Memory B cell (primary cell): ENCODE data around the gene TTC28.
"Not testable (repeated sequence)": the region's sequence is repeated elsewhere in the genome, so short reads cannot be mapped to it uniquely, and the experiment has no call there.

Source experiments
- ATAC-seq: fragments of 150-1000 bp; cut with Tn5 transposase; 2 replicates; pipeline ENCODE4 v1.10.0; 2021; ENCODE audit warnings: low read depth, mild to moderate bottlenecking, moderate library complexity
- DNase-seq, 2 donors: peaks; one replicate each; pipeline ENCODE4 v3.0.0; 2022; ENCODE audit warnings: low spot score in 2 of 2
- H3K27ac Mint-ChIP-seq: one replicate; pipeline ENCODE4 v1.8.0; 2022; ENCODE audit warnings: mild to moderate bottlenecking, moderate library complexity, mixed read lengths
- H3K27me3 Mint-ChIP-seq: one replicate; pipeline ENCODE4 v1.8.0; 2022; ENCODE audit warnings: mixed read lengths
- H3K36me3 Mint-ChIP-seq: one replicate; pipeline ENCODE4 v1.8.0; 2022; ENCODE audit warnings: mild to moderate bottlenecking, mixed read lengths
- H3K4me1 Mint-ChIP-seq: one replicate; pipeline ENCODE4 v1.8.0; 2022; ENCODE audit warnings: mixed read lengths
- H3K4me3 Mint-ChIP-seq: one replicate; pipeline ENCODE4 v1.8.0; 2022; ENCODE audit warnings: mild to moderate bottlenecking, moderate library complexity, mixed read lengths
- H3K9me3 Mint-ChIP-seq: one replicate; pipeline ENCODE4 v1.8.0; 2022; ENCODE audit warnings: mixed read lengths

TTC28 gene

DNA sequence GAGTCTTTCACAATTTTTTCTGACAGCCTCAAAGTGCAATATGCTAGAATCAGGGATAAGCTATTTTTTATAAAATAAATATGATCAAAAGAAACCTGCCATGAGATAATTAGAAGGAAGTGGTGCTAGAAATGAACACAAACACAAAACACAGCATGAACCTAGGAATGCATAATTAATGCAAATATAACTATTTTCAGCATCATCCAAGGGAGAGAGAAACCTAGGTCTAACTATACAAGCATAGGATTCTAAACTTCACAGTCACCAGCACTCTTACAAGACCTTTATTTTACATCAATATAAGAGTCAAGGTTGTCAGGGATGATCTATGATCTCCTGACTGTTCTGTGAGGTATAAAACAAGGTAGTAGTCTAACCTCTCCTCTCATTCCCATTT is 29.2 kb downstream of the TTC28 start:
- Mint-ChIP-seq H3K27me3 (peaks cover 11% of the 10 kb centered on the region), H3K4me1 (no peaks in the 10 kb centered on the region), H3K9me3 (peaks cover 2% of the 10 kb centered on the region), H3K27ac (no peak overlapping the region), H3K36me3 (peaks cover 1% of the 10 kb centered on the region), H3K4me3 (no peak overlapping the region)
- ATAC-seq (no peak), DNase-seq (no peak)

DNA sequence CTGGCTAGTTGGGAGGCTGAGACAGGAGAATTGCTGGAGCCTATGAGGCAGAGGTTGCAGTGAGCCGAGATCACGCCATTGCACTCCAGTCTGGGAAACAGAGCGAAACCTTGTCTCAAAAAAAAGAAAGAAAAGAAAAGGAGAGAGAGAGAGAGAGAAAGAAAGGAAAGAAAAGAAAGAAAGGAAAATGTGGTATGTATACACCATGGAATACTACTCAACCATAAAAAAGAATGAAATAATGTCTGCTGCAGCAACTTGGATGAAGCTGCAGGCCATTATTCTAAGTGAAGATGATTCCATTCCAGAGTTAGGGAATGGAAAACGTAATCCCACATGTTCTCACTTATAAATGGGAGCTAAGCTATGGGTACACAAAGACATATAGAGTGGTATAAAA is 30.8 kb downstream of the TTC28 start:
- Mint-ChIP-seq H3K4me1 (no peaks in the 10 kb centered on the region), H3K9me3 (no peaks in the 10 kb centered on the region), H3K27me3 (peaks cover 11% of the 10 kb centered on the region), H3K27ac (no peak overlapping the region), H3K4me3 (no peak overlapping the region), H3K36me3 (peaks cover 1% of the 10 kb centered on the region)
- ATAC-seq (no peak), DNase-seq (no peak)

DNA sequence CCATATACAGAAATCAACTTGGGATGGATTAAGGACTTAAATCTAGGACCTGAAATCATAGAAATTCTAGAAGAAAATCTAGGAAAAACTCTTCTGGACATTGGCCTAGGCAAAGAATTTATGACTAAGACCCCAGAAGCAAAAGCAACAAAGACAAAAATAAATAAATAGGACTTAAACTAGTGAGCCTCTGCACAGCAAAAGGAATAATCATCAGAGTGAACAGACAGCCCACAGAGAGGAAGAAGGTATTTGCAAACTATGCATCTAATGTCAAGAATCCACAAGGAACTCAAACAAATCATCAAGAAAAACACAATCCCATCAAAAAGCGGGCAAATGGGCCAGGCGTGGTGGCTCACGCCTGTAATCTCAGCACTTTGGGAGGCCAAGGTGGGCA is 32.4 kb downstream of the TTC28 start:
- ATAC-seq (no peak), DNase-seq (no peak)
- peaks cover 8% of the 10 kb centered on the region for H3K27me3 Mint-ChIP-seq
- no peaks in the 10 kb centered on the region for H3K4me1 Mint-ChIP-seq
- H3K9me3 Mint-ChIP-seq = no peaks in the 10 kb centered on the region
- H3K4me3 Mint-ChIP-seq = no peak overlapping the region
- no peaks in the 10 kb centered on the region for H3K36me3 Mint-ChIP-seq
- no peak overlapping the region for H3K27ac Mint-ChIP-seq

DNA sequence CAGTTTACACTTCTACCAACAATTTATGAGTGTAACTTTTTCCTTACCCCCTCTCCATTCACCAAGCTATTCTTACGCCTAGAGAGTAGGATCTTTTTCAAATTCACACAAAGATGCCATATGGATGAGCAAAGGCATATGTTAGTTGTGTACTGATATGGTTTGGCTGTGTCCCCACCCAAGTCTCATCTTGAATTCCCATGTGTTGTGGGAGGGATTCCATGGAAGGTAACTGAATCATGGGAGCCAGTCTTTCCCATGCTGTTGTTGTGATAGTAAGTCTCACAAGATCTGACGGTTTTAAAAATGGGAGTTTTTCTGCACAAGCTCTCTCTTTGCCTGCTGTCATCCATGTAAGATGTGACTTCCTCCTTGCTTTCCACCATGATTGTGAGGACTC is 40.3 kb downstream of the TTC28 start:
- Mint-ChIP-seq H3K9me3 (no peaks in the 10 kb centered on the region), H3K36me3 (no peaks in the 10 kb centered on the region), H3K27me3 (peaks cover 13% of the 10 kb centered on the region), H3K27ac (no peak overlapping the region), H3K4me1 (no peaks in the 10 kb centered on the region), H3K4me3 (no peak overlapping the region)
- DNase-seq = no peak
- no peak for ATAC-seq

DNA sequence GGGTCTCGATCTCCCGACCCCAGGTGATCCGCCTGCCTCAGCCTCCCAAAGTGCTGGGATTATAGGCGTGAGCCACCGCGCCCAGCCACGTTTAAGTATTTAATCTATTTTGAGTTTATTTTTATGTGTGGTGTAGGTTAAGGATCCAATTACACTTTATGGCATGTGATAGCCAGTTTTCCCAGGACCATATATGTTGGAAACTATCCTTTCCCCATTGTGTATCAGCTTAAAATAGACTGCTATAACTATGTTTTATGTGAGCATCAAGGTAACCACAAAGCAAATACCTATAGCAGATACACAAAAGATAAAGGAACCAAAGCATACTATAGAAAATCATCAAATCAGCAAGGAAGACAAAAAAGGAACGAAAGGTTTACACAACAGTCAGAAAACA is 42.4 kb downstream of the TTC28 start:
- Mint-ChIP-seq H3K36me3 (no peaks in the 10 kb centered on the region), H3K4me1 (no peaks in the 10 kb centered on the region), H3K27me3 (peaks cover 11% of the 10 kb centered on the region), H3K9me3 (no peaks in the 10 kb centered on the region), H3K27ac (no peak overlapping the region), H3K4me3 (no peak overlapping the region)
- DNase-seq = no peak
- no peak for ATAC-seq

DNA sequence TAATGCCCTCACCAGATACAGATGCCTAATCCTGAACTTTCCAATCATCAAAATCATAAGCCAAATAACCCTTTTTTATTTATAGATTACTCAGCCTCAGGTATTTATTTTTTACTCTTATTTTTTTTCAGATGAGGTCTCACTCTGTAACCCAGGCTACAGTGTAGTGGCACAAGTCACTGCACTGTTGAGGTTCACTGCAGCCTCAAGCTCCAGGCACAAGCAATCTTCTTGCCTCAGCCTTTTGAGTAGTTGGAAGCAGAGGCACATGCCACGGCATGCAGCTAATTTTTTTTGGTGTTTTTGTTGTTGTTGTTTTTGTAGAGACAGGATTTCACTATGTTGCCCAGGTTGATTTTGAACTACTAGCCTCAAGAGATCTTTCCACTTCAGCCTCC is 49.5 kb downstream of the TTC28 start:
- Mint-ChIP-seq H3K36me3 (no peaks in the 10 kb centered on the region), H3K4me3 (no peak overlapping the region), H3K4me1 (no peaks in the 10 kb centered on the region), H3K9me3 (no peaks in the 10 kb centered on the region), H3K27me3 (peaks cover 2% of the 10 kb centered on the region), H3K27ac (no peak overlapping the region)
- DNase-seq (no peak), ATAC-seq (no peak)

DNA sequence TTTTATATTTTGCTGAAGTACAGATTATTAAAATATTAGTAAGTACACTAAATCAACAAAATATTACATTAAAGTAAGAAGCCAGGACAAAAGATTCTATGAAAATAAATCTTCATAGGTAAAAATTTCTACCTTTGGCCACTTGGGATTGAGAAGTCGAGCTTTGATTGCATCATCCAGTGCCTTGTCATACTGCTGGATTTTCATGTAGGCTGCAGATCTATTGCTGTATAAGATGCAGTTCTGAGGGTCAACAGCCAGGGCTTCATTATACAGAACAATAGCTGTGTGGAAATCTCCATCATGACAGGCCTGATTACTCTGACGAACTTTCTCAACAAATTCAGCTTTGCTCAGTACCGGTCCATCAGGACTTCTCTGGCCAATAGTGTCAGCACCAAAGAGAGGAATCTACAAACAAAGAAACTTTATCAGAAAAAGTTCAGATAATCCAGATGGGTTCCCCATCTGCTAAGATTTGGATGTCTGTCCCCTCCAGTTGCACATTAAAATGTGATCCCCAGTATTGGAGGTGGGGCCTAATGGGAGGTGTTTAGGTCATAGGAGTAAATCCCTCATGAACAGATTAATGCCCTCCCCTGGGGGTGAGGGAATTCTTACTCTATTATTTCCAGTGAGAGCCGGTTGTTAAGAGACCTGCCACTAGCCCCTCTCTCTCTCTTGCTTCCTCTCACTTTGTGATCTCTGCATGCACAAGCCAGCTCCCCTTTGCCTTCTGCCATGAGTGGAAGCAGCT is 50.0 kb downstream of the TTC28 start:
- Mint-ChIP-seq H3K36me3 (no peaks in the 10 kb centered on the region), H3K27ac (no peak overlapping the region), H3K4me3 (no peak overlapping the region), H3K27me3 (peaks cover 2% of the 10 kb centered on the region), H3K9me3 (no peaks in the 10 kb centered on the region), H3K4me1 (no peaks in the 10 kb centered on the region)
- no peak for ATAC-seq
- DNase-seq = no peak

DNA sequence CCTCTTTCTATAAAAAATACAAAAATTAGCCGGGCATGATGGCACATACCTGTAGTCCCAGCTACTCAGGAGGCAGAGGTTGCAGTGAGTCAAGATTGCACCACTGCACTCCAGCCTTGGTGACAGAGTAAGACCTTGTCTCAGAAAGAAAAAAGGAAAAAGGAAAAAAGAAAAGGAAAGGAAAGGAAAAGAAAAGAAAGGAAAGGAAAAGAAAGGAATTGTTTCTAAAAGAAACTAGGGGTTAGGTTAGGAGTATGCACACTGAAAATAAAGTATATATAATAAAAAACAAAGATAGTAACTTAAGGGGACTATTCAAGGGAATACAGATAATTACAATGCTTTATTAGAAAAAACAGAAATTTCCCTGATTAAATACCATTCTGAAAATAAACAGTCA is 50.9 kb downstream of the TTC28 start:
- Mint-ChIP-seq H3K4me1 (no peaks in the 10 kb centered on the region), H3K4me3 (no peak overlapping the region), H3K27me3 (peaks cover 2% of the 10 kb centered on the region), H3K9me3 (no peaks in the 10 kb centered on the region), H3K27ac (no peak overlapping the region), H3K36me3 (no peaks in the 10 kb centered on the region)
- ATAC-seq = no peak
- no peak for DNase-seq

DNA sequence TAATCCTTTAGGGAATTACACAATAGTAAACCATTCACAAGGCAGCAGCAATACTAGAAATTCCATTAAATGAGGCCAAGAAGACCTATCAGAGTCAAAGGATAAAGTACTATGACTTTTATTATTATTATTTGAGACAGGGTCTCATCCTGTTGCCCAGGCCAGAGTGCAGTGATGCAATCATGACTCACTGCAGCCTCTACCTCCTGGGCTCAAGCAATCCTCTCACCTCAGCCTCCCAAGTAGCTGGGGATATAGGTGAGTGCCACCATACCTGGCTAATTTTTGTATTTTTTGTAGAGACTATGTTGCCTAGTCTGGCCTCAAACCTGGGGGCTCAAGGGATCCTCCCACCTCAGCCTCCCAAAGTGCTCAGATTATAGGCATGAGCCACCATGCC is 51.8 kb downstream of the TTC28 start:
- H3K4me1 Mint-ChIP-seq = no peaks in the 10 kb centered on the region
- no peak for ATAC-seq
- no peaks in the 10 kb centered on the region for H3K9me3 Mint-ChIP-seq
- H3K36me3 Mint-ChIP-seq = no peaks in the 10 kb centered on the region
- no peak overlapping the region for H3K4me3 Mint-ChIP-seq
- H3K27me3 Mint-ChIP-seq = peaks cover 2% of the 10 kb centered on the region
- H3K27ac Mint-ChIP-seq = no peak overlapping the region
- no peak for DNase-seq

DNA sequence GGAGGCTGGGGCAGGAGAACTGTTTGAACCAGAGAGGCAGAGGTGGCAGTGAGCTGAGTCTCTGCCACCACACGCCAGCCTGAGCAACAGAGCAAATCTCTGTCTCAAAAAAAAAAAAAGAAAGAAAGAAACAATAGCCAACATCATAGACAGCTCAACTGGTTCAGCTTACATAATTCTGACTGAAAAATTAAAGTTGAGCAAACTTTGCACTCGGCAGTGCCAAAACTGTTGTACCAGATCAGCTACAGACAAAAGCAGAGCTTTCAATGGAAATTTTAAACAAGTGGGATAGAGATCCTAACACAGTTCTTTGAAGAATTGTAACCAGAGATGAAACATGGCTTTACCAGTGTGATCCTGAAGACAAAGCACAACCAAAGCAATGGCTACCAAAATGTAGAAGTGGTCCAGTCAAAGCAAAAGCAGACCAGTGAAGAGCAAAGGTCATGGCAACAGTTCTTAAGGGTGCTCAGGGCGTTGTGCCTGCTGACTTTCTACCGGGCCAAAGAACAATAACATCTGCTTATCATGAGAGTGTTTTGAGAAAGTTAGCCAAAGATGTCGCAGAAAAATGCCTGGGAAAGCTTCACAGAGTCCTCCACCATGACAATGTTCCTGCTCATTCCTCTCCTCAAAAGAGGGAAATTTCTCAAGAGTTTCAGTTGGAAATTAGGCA is 59.3 kb downstream of the TTC28 start:
- peaks cover 6% of the 10 kb centered on the region for H3K27me3 Mint-ChIP-seq
- H3K4me3 Mint-ChIP-seq = no peak overlapping the region
- ATAC-seq = no peak
- DNase-seq = no peak
- H3K9me3 Mint-ChIP-seq = no peaks in the 10 kb centered on the region
- no peaks in the 10 kb centered on the region for H3K4me1 Mint-ChIP-seq
- H3K27ac Mint-ChIP-seq = no peak overlapping the region
- no peaks in the 10 kb centered on the region for H3K36me3 Mint-ChIP-seq

DNA sequence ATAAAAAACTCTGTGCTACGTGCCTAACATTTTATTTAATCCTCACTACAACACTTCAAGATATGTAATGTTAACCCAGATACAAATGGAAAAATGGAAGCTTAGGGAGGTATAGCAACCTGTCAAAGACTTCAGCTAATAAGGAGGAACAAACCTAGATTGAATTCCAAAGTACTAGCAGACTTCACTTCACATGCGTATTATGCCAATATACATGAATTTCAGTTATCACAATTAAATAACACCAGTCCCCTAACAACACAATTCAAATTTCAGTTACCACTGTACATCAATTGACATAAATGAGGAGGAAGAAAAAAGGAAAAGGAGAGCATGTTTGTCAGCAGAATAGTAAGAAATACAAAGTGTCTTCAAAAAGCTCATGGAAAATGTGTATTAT is 60.4 kb downstream of the TTC28 start:
- Mint-ChIP-seq H3K4me1 (no peaks in the 10 kb centered on the region), H3K4me3 (no peak overlapping the region)

DNA sequence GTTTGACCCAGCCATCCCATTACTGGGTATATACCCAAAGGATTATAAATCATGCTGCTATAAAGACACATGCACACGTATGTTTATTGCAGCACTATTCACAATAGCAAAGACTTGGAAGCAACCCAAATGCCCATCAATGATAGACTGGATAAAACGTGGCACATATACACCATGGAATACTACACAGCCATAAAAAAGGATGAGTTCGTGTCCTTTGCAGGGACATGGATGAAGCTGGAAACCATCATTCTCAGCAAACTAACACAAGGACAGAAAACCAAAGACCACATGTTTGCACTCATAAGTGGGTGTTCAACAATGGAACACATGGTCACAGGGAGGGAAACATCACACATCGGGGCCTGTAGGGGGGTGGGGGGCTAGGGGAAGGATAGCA is 64.2 kb downstream of the TTC28 start:
- DNase-seq, H3K4me3 Mint-ChIP-seq, H3K4me1 Mint-ChIP-seq, H3K9me3 Mint-ChIP-seq, ATAC-seq, H3K27ac Mint-ChIP-seq, H3K36me3 Mint-ChIP-seq: not testable (repeated sequence)
- H3K27me3 Mint-ChIP-seq = peaks cover 23% of the 10 kb centered on the region

More for the DNA sequence above, 60.4 kb downstream of the TTC28 start:
- H3K36me3 Mint-ChIP-seq = no peaks in the 10 kb centered on the region
- no peaks in the 10 kb centered on the region for H3K9me3 Mint-ChIP-seq
- peaks cover 7% of the 10 kb centered on the region for H3K27me3 Mint-ChIP-seq
- H3K27ac Mint-ChIP-seq = no peak overlapping the region
- DNase-seq = no peak
- no peak for ATAC-seq

DNA sequence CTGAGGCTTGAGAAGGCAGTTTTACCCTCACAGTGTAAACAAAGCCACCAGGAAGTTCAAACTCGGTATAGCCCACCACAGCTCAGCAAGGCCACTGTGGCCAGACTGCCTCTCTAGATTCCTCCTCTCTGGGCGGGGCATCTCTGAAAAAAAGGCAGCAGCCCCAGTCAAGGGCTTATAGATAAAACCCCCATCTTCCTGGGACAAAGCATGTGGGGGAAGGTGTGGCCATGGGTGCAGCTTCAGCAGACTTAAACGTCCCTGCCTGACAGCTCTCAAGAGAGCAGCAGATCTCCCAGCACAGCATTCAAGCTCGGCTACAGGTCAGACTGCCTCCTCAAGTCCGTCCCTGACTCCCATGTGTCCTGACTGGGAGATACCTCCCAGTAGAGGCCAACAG is 69.7 kb downstream of the TTC28 start:
- H3K36me3 Mint-ChIP-seq = no peaks in the 10 kb centered on the region
- H3K9me3 Mint-ChIP-seq = peaks cover 1% of the 10 kb centered on the region
- DNase-seq (no peak), ATAC-seq (no peak)
- H3K4me3 Mint-ChIP-seq = no peak overlapping the region
- no peak overlapping the region for H3K27ac Mint-ChIP-seq
- H3K27me3 Mint-ChIP-seq = peaks cover 26% of the 10 kb centered on the region
- no peaks in the 10 kb centered on the region for H3K4me1 Mint-ChIP-seq

DNA sequence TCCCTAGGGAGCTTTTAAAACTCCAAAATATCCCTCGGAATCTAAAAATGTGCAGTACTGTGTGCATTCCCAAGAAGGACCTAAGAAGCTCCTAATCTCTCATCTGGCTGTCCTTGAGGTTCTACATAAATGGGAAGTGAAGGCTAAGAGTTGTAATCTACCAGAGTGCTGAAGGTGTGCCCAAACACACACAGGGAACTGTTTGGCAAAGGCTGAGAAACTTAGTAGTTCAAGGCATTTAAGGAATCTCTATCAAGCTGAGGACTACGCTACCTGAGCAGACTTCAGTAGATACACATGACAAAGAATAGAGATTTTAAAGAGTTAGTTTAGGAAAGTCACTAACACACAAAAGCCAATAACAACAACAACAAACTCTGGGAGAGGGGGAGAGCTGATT is 71.1 kb downstream of the TTC28 start:
- Mint-ChIP-seq H3K9me3 (no peaks in the 10 kb centered on the region), H3K4me1 (no peaks in the 10 kb centered on the region), H3K36me3 (no peaks in the 10 kb centered on the region), H3K27ac (no peak overlapping the region), H3K27me3 (peaks cover 21% of the 10 kb centered on the region), H3K4me3 (no peak overlapping the region)
- ATAC-seq = no peak
- no peak for DNase-seq

DNA sequence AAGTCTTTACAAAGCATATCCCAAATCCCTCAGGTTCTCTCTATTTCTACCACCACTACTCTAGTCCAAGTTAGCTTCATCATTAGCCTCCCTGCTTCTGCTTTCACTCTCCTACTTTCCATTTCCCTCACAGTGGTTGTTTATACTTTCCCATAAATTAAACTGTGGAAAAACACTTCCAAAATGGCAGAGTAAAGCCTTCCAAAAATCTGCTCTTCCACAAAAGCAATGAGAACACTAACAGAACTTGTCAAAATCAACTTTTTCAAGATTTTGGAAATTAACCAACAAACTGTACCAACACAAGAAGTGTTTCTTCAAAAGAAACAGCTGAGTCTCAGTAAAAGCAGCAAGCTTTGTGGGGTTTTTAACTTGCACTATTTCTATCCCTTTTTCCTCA is 71.8 kb downstream of the TTC28 start:
- H3K27ac Mint-ChIP-seq = no peak overlapping the region
- H3K4me1 Mint-ChIP-seq = no peaks in the 10 kb centered on the region
- ATAC-seq (no peak), DNase-seq (no peak)
- H3K4me3 Mint-ChIP-seq = no peak overlapping the region
- peaks cover 19% of the 10 kb centered on the region for H3K27me3 Mint-ChIP-seq
- no peaks in the 10 kb centered on the region for H3K36me3 Mint-ChIP-seq
- no peaks in the 10 kb centered on the region for H3K9me3 Mint-ChIP-seq
